GM12878 (cell line): ENCODE measurements around the gene STPG3. TPM values are rescaled to one million over a fixed set of nuclear protein-coding genes. Genes with fewer than 3 reads are reported as not detected.
A peak's percentile ranks its signal among the peaks of the same experiment; 100 is the strongest.

ENCODE experiments used
- ATAC-seq: fragments of 200-7000 bp; cut with Tn5 transposase; 3 replicates; pipeline ENCODE4 v1.9.1; 2020; ENCODE audit warnings: mild to moderate bottlenecking, moderate library complexity
- BruUV-seq: library from RNA; stranded (reverse); fragments of 400-500 nt; replicated peaks from 2 replicates; lab custom pipeline; 2021; lab: Mats Ljungman, UMichigan
- CTCF ChIA-PET: fragments of 300-600 bp; sonication (Branson Sonifier 250); formaldehyde crosslinking; extraction: SDS; loops from one replicate; lab custom pipeline; 2021; ENCODE audit warnings: inconsistent platforms; lab: Yijun Ruan, JAX
- POLR2A ChIA-PET: fragments of 350-600 bp; formaldehyde crosslinking; extraction: SDS; loops from one replicate; lab custom pipeline; 2021; ENCODE audit warnings: inconsistent platforms; lab: Charles Lee
- RAD21 ChIA-PET: fragments of 300-600 bp; sonication (Branson Sonifier 250); formaldehyde crosslinking; loops from one replicate; lab custom pipeline; 2023; ENCODE audit warnings: antibody characterized with exemption; ENCODE audit not compliant: unreplicated experiment; lab: Charles Lee
- SMC1A ChIA-PET: fragments of 300-600 bp; sonication (Branson Sonifier 250); formaldehyde crosslinking; loops from one replicate; lab custom pipeline; 2023; ENCODE audit not compliant: unreplicated experiment, uncharacterized antibody; lab: Charles Lee
- DNase-seq: peaks from one replicate; pipeline ENCODE4 v3.0.0-alpha.2; 2011; ENCODE audit warnings: low read depth, low spot score
- FAIRE-seq: peaks from 3 replicates; lab custom pipeline; 2011; peaks lifted over from hg19 to GRCh38; lab: Jason Lieb, UNC
- H2AFZ ChIP-seq: 2 replicates; pipeline ENCODE4 v1.6.0; 2011; ENCODE audit warnings: low read depth, low read length, control low read depth; ENCODE audit not compliant: control insufficient read depth
- H3K27ac ChIP-seq: 2 replicates; pipeline ENCODE4 v1.5.1; 2011; ENCODE audit warnings: control low read depth; ENCODE audit not compliant: control insufficient read depth, insufficient read depth
- H3K27me3 ChIP-seq, 2 experiments: replicated peaks in 1 of 2; 2 replicates each; pipeline versions ENCODE4 v1.6.0 to v1.6.1; 2011; ENCODE audit warnings: low read length in 1 of 2; ENCODE audit not compliant: control insufficient read depth in 2 of 2, insufficient read depth in 2 of 2
- H3K36me3 ChIP-seq, 2 experiments: 2 replicates each; pipeline ENCODE4 v1.5.1; 2011; ENCODE audit warnings: low read length in 1 of 2; ENCODE audit not compliant: control insufficient read depth in 2 of 2, insufficient read depth in 2 of 2
- H3K4me1 ChIP-seq: 2 replicates; pipeline ENCODE4 v1.6.1; 2011; ENCODE audit warnings: mild to moderate bottlenecking, low read length, moderate library complexity, mixed read lengths; ENCODE audit not compliant: control insufficient read depth, insufficient read depth
- H3K4me2 ChIP-seq: 2 replicates; pipeline ENCODE4 v1.6.0; 2011; ENCODE audit warnings: control low read depth; ENCODE audit not compliant: control insufficient read depth, insufficient read depth
- H3K4me3 ChIP-seq: fragments of 200-600 bp; sonication (generic); 2 replicates; pipeline ENCODE4 v1.5.1; 2016
- H3K79me2 ChIP-seq: 2 replicates; pipeline ENCODE4 v1.6.0; 2011; ENCODE audit warnings: low read length; ENCODE audit not compliant: control insufficient read depth, insufficient read depth
- H3K9ac ChIP-seq: 2 replicates; pipeline ENCODE4 v1.8.0; 2011; ENCODE audit warnings: low read length, control low read depth, mixed read lengths; ENCODE audit not compliant: control insufficient read depth, insufficient read depth
- H3K9me3 ChIP-seq: replicated peaks from 3 replicates; pipeline ENCODE4 v1.5.1; 2011; ENCODE audit warnings: mild to moderate bottlenecking, low read length; ENCODE audit not compliant: control insufficient read depth, insufficient read depth
- H4K20me1 ChIP-seq: 2 replicates; pipeline ENCODE4 v1.6.0; 2011; ENCODE audit not compliant: control insufficient read depth, insufficient read depth
- IRF5 ChIP-seq: fragments of 450-650 bp; IDR thresholded peaks from 2 replicates; pipeline ENCODE4 v1.6.1; 2017; ENCODE audit warnings: borderline replicate concordance
- LARP7 ChIP-seq: fragments of 450-650 bp; IDR thresholded peaks from 2 replicates; pipeline ENCODE4 v1.6.1; 2017; ENCODE audit warnings: mild to moderate bottlenecking
- MEF2B ChIP-seq: fragments of 450-650 bp; IDR thresholded peaks from 2 replicates; pipeline ENCODE4 v1.6.1; 2018; ENCODE audit warnings: mild to moderate bottlenecking, moderate library complexity; ENCODE audit not compliant: partially characterized antibody, poor library complexity, severe bottlenecking
- PKNOX1 ChIP-seq: fragments of 450-650 bp; IDR thresholded peaks from 2 replicates; pipeline ENCODE4 v1.6.1; 2016; ENCODE audit warnings: mild to moderate bottlenecking
- SKIL ChIP-seq: fragments of 450-650 bp; IDR thresholded peaks from 2 replicates; pipeline ENCODE4 v1.6.1; 2017; ENCODE audit warnings: mild to moderate bottlenecking, low read depth, inconsistent platforms; ENCODE audit not compliant: poor library complexity, severe bottlenecking
- SRF ChIP-seq, 2 experiments: IDR thresholded peaks; 2 replicates each; pipeline ENCODE4 v1.6.1; 2011; ENCODE audit warnings: low read depth in 2 of 2, low read length in 2 of 2, mild to moderate bottlenecking in 1 of 2, moderate library complexity in 1 of 2
- USF2 ChIP-seq: IDR thresholded peaks from 2 replicates; pipeline ENCODE4 v1.6.1; 2011; ENCODE audit warnings: low read depth, low read length, improper control_type of control experiment, borderline replicate concordance
- ZBTB40 ChIP-seq: fragments of 450-650 bp; IDR thresholded peaks from 2 replicates; pipeline ENCODE4 v1.6.1; 2016; ENCODE audit warnings: mild to moderate bottlenecking, moderate library complexity, borderline replicate concordance
- ZNF217 ChIP-seq: fragments of 450-650 bp; IDR thresholded peaks from 2 replicates; pipeline ENCODE4 v1.6.1; 2017; ENCODE audit warnings: antibody characterized with exemption, mild to moderate bottlenecking
- WGBS: methylation state at CpG from one replicate; pipeline ENCODE4 v1.1.6; 2016; ENCODE audit warnings: low lambda C conversion rate; ENCODE audit not compliant: insufficient replicate concordance, insufficient coverage; ENCODE audit errors: missing lambda C conversion rate; 5-methylcytosine and 5-hydroxymethylcytosine counted together
- in situ Hi-C: fragments of 300-500 bp; cut with MboI; formaldehyde crosslinking; loops from 9 replicates; pipeline ENCODE4 v1.14.3; 2018; ENCODE audit warnings: mixed read lengths
- intact Hi-C: fragments of 100-400 bp; cut with micrococcal nuclease; formaldehyde crosslinking; loops from one replicate; pipeline ENCODE4 v1.14.2; 2022; ENCODE audit not compliant: unreplicated experiment
- polyA plus RNA-seq, 11 experiments: library from polyadenylated mRNA; depleted of rRNA in 4 of 11; unstranded in 6 of 11; stranded (reverse) in 5 of 11; fragments of >200 nt; fragmentation: Nextera tagmentation in 4 of 11; fragmentation: Illumina TruSeq in 1 of 11; extraction: Ambion mirVana in 4 of 11; extraction: Trizol in 1 of 11; gene quantifications; 1 replicate in 1 of 11; 2 replicates in 10 of 11; pipeline versions ENCODE4 v1.2.1 to v1.2.3, GENCODE V29; 2011 to 2016; ENCODE audit warnings: inconsistent platforms in 2 of 11, missing spikeins in 2 of 11, low read depth in 1 of 11
- total RNA-seq, 4 experiments: library from RNA; depleted of rRNA in 3 of 4; stranded (reverse); fragments of >200 nt in 3 of 4; fragmentation: Illumina TruSeq in 1 of 4; extraction: Trizol in 1 of 4; gene quantifications; 2 replicates each; pipeline versions ENCODE4 v1.2.1 to v1.2.3, GENCODE V29; 2013 to 2021

The STPG3 gene
- total and polyA plus RNA-seq, 10 of the 15 experiments (the other 5 are each of a cell fraction or from before 2014, with no cell fraction given), result not detected

GRCh38 chr9:137240318-137240840, 10.7 kb upstream of the STPG3 start (continued):
- peak; percentile 48 for TF ChIP-seq USF2
- 0 out of 4 replicates have a peak, but pooled peaks of 1 of the 2 experiments have one; percentile 8 for TF ChIP-seq SRF (IDR thresholded peaks at IDR 0.05; ENCODE audit: low read depth in 2 of 2, low read length in 2 of 2)
- TF ChIP-seq MEF2B, result peak; percentile 69
- TF ChIP-seq LARP7, result peak; percentile 100
- TF ChIP-seq ZNF217, result peak; percentile 75

- in situ Hi-C loops, result no loop called here
- intact Hi-C loops, result no loop called here
- H3K4me3 ChIP-seq, result peak within 1 kb of the TSS; percentile 98
- ChIA-PET POLR2A (interaction anchor here (0.7 to 9.2 kb wide), 27 partner anchors 11 to 249 kb away, joined by 3 to 112 read pairs (median 6); partner anchors contain the start of genes CYSRT1, EXD3, MAN1B1 and NELFB), SMC1A (interaction anchor here (0.7 to 1.7 kb wide), 5 partner anchors 13 to 154 kb away, joined by 3 to 6 read pairs (median 3); partner anchors contain the start of gene MAN1B1), RAD21 (interaction anchor here (0.9 to 1.9 kb wide), 11 partner anchors 14 to 122 kb away, joined by 3 to 13 read pairs (median 3); partner anchors contain the start of genes NELFB, NRARP, RNF208 and TPRN), CTCF (interaction anchor here (0.6 to 5.3 kb wide), 12 partner anchors 14 to 206 kb away, joined by 3 to 52 read pairs (median 4); partner anchors contain the start of genes CYSRT1, NELFB, RNF208 and RNF224)
- H3K27me3 ChIP-seq, result no peaks in the 10 kb centered on the region
- peak within 1 kb of the TSS; percentile 68 for H3K9ac ChIP-seq
- peaks cover 4% of the 10 kb centered on the region; the same call in 1 of the 2 replicates for H4K20me1 ChIP-seq
- peak; percentile 100 for FAIRE-seq
- peaks cover 8 to 14% of the 10 kb centered on the region in 2 experiments for H3K36me3 ChIP-seq
- peak within 1 kb of the TSS; percentile 83 for H3K27ac ChIP-seq
- H3K79me2 ChIP-seq, result peaks cover 30% of the 10 kb centered on the region
- H3K9me3 ChIP-seq, result no peaks in the 10 kb centered on the region
- ATAC-seq, result peak; percentile 86
- peak within 1 kb of the TSS; percentile 75 for H2AFZ ChIP-seq
- peaks cover 42% of the 10 kb centered on the region for H3K4me1 ChIP-seq
- DNase-seq, result peak; percentile 100
- under 1% methylated on average over 62 of the region's 67 CpGs for WGBS
- BruUV-seq, result no TSS peak
- peak within 1 kb of the TSS; percentile 91 for H3K4me2 ChIP-seq
- peak; percentile 41; the same call in 1 of the 2 replicates for TF ChIP-seq ZBTB40
- peak; percentile 85 for TF ChIP-seq SKIL
- peak; percentile 100 for TF ChIP-seq PKNOX1
- TF ChIP-seq IRF5, result no peak
Measured at GRCh38 chr9:137240841-137241489, 10.1 kb upstream of the STPG3 start, which contains the start of gene TUBB4B. Gene TUBB4B (plus strand): TSS chr9:137241287. CDS start chr9:137241361, 74 bp downstream.
